ENCODE measurements around the gene RAB4A.
"Not testable (repeated sequence)": the region's sequence is repeated elsewhere in the genome, so short reads cannot be mapped to it uniquely, and the experiment has no call there.

The RAB4A gene

GRCh38 chr1:229272164-229273158 lies 1.6 kb downstream of the RAB4A start:
- no peak for DNase-seq (ENCODE audit: low read depth, low spot score)

GRCh38 chr1:229273507-229274232 lies 2.8 kb downstream of the RAB4A start:
- DNase-seq (ENCODE audit: low read depth, low spot score), result no peak

- no peak for DNase-seq (ENCODE audit: low read depth, low spot score)
Measured at GRCh38 chr1:229275005-229275404, 4.1 kb downstream of the RAB4A start.

- DNase-seq (ENCODE audit: low read depth, low spot score), result no peak
Measured at GRCh38 chr1:229278120-229278741, 7.3 kb downstream of the RAB4A start.

- DNase-seq (ENCODE audit: low read depth, low spot score), result no peak
Measured at GRCh38 chr1:229279242-229279641, 8.3 kb downstream of the RAB4A start.

- DNase-seq (ENCODE audit: low read depth, low spot score), result no peak
Measured at GRCh38 chr1:229280037-229280828, 9.3 kb downstream of the RAB4A start.

- no peak for DNase-seq (ENCODE audit: low read depth, low spot score)
Measured at GRCh38 chr1:229280921-229281320, 10.0 kb downstream of the RAB4A start.

- no peak for DNase-seq (ENCODE audit: low read depth, low spot score)
Measured at GRCh38 chr1:229281339-229281926, 10.5 kb downstream of the RAB4A start.

- DNase-seq (ENCODE audit: low read depth, low spot score), result no peak
Measured at GRCh38 chr1:229282295-229282823, 11.4 kb downstream of the RAB4A start.

GRCh38 chr1:229283183-229283611 lies 12.3 kb downstream of the RAB4A start:
- DNase-seq (ENCODE audit: low read depth, low spot score), result no peak

- DNase-seq (ENCODE audit: low read depth, low spot score), result no peak
Measured at GRCh38 chr1:229284887-229285286, 14.0 kb downstream of the RAB4A start.

- no peak for DNase-seq (ENCODE audit: low read depth, low spot score)
Measured at GRCh38 chr1:229285440-229285839, 14.5 kb downstream of the RAB4A start.

- no peak for DNase-seq (ENCODE audit: low read depth, low spot score)
Measured at GRCh38 chr1:229286099-229286766, 15.3 kb downstream of the RAB4A start.

- no peak for DNase-seq (ENCODE audit: low read depth, low spot score)
Measured at GRCh38 chr1:229287267-229287666, 16.4 kb downstream of the RAB4A start.

GRCh38 chr1:229288516-229288915 lies 17.6 kb downstream of the RAB4A start:
- DNase-seq (ENCODE audit: low read depth, low spot score), result no peak

- DNase-seq (ENCODE audit: low read depth, low spot score), result not testable (repeated sequence)
Measured at GRCh38 chr1:229291686-229292085, 20.8 kb downstream of the RAB4A start.

GRCh38 chr1:229293528-229294204 lies 22.8 kb downstream of the RAB4A start:
- no peak for DNase-seq (ENCODE audit: low read depth, low spot score)

- DNase-seq (ENCODE audit: low read depth, low spot score), result no peak
Measured at GRCh38 chr1:229295745-229296144, 24.8 kb downstream of the RAB4A start.

GRCh38 chr1:229296541-229296941 lies 25.6 kb downstream of the RAB4A start:
- DNase-seq (ENCODE audit: low read depth, low spot score), result no peak

- no peak for DNase-seq (ENCODE audit: low read depth, low spot score)
Measured at GRCh38 chr1:229297746-229298145, 26.8 kb downstream of the RAB4A start.
